ENCODE data around the gene UBE2Q2. TPM values are rescaled to one million over a fixed set of nuclear protein-coding genes. Genes with fewer than 3 reads are reported as not detected.

Gene UBE2Q2
- total and polyA plus RNA-seq, 9 of the 15 experiments (the other 6 are each of a cell fraction or from before 2014, with no cell fraction given): 6.2 to 24.0 (median 16.2) TPM

- TF ChIP-seq CEBPB (tag; IDR thresholded peaks at IDR 0.05) (peak; percentile 64), CBFA2T3 (IDR thresholded peaks at IDR 0.05) (no peak), NONO (IDR thresholded peaks at IDR 0.05; ENCODE audit: low read depth in 2 of 2, low read length in 1 of 2) (no peak), SMARCA4 (IDR thresholded peaks at IDR 0.05) (peak; percentile 31; the same call in 1 of the 2 replicates), ARID2 (IDR thresholded peaks at IDR 0.05) (no peak), SMARCE1 (IDR thresholded peaks at IDR 0.05) (0 out of 2 replicates have a peak, but pooled peaks have one; percentile 25), IRF2 (CRISPR knock-in tag; IDR thresholded peaks at IDR 0.05) (no peak), SRSF7 (optimal IDR thresholded peaks at IDR 0.05; ENCODE audit: low read depth, low read length) (no peak)
Observed at GRCh38 chr15:75891895-75892294, 48.6 kb downstream of the UBE2Q2 start (continued).

- CTCF ChIA-PET (ENCODE audit: low intra/inter-chr PET ratio): no interaction called here
- H3K79me2 ChIP-seq (ENCODE audit: control insufficient read depth, insufficient read depth, low read length): no peaks in the 10 kb centered on the region
- BruUV-seq (replicated peaks): no TSS peak
- TF ChIP-seq SMARCE1 (IDR thresholded peaks at IDR 0.05) (no peak), E2F8 (IDR thresholded peaks at IDR 0.05; ENCODE audit: low read depth, partially characterized antibody) (no peak), RBM34 (IDR thresholded peaks at IDR 0.05; ENCODE audit: borderline replicate concordance, insufficient read depth, low read length) (no peak), E2F6 (IDR thresholded peaks at IDR 0.05; ENCODE audit: borderline replicate concordance in 1 of 2, extremely low read depth in 1 of 2, insufficient read depth in 1 of 2, insufficient read length in 1 of 2, low read depth in 1 of 2, low read length in 1 of 2, poor library complexity in 1 of 2, severe bottlenecking in 1 of 2) (no peak), JUNB (CRISPR knock-in tag; conservative IDR thresholded peaks at IDR 0.05) (no peak), ZNF263 (CRISPR knock-in tag; IDR thresholded peaks at IDR 0.05; ENCODE audit: borderline replicate concordance) (no peak), ZEB2 (IDR thresholded peaks at IDR 0.05) (no peak), SRSF7 (optimal IDR thresholded peaks at IDR 0.05; ENCODE audit: low read depth, low read length) (no peak), BCOR (IDR thresholded peaks at IDR 0.05) (no peak)
- no peaks in the 10 kb centered on the region for H4K20me1 ChIP-seq (replicated peaks; ENCODE audit: control insufficient read depth, insufficient read depth, low read length)
- H2AFZ ChIP-seq (ENCODE audit: low read depth, low read length): no peak overlapping the region
- intact Hi-C loops (cut with micrococcal nuclease) (no loop called here), in situ Hi-C loops (cut with MboI) (no loop called here)
- no peak overlapping the region for H3K9ac ChIP-seq (ENCODE audit: insufficient read depth in 1 of 2, low read depth in 2 of 2, low read length in 2 of 2)
- peaks cover 0 to 10% of the 10 kb centered on the region in 2 experiments; a peak in 2 of 5 replicates for H3K4me1 ChIP-seq (replicated peaks in 1 of 2; ENCODE audit: control insufficient read depth in 2 of 2, insufficient read depth in 2 of 2, low read length in 2 of 2)
- ATAC-seq (peak; percentile 53), FAIRE-seq (peak; percentile 11), DNase-seq (ENCODE audit: extremely low read depth in 1 of 4, low spot score in 3 of 4) (no peak)
- no peaks in the 10 kb centered on the region for H3K9me1 ChIP-seq (ENCODE audit: control insufficient read depth, insufficient read depth, low read length)
- H3K27ac ChIP-seq (ENCODE audit: extremely low read depth, low read depth, low read length): no peak overlapping the region
- no peak overlapping the region for H3K4me3 ChIP-seq
- H3K27me3 ChIP-seq (ENCODE audit: control insufficient read depth in 2 of 2, insufficient read depth in 2 of 2, low read length in 2 of 2): no peaks in the 10 kb centered on the region
- POLR2A ChIA-PET: interaction anchor here (0.5 kb wide), 1 partner anchor 11 kb away, joined by 3 read pairs; no protein-coding TSS in a partner anchor
- H3K9me3 ChIP-seq (replicated peaks; ENCODE audit: control insufficient read depth, insufficient read depth, low read depth, low read length): no peaks in the 10 kb centered on the region
- H3K4me2 ChIP-seq (ENCODE audit: insufficient read depth, low read length): no peak overlapping the region
- 50% methylated on average over 2 of the region's 2 CpGs for WGBS (ENCODE audit: insufficient coverage, low coverage, missing lambda C conversion rate)
- H3K36me3 ChIP-seq (ENCODE audit: control insufficient read depth, insufficient read depth, low read length): peaks cover 62% of the 10 kb centered on the region
Observed at GRCh38 chr15:75895731-75896130, 52.5 kb downstream of the UBE2Q2 start.

Measured in K562 (cell line).